HCT116 (cell line): Measurements from ENCODE around the gene SIK3. TPM values are rescaled to one million over a fixed set of nuclear protein-coding genes. Genes with fewer than 3 reads are reported as not detected.

ENCODE experiments used
- ATAC-seq: fragments of 200-7000 bp; cut with Tn5 transposase; 2 replicates; pipeline ENCODE4 v1.9.1; 2020; ENCODE audit warnings: mild to moderate bottlenecking, moderate library complexity
- BruUV-seq: library from RNA; stranded (reverse); fragments of 400-500 nt; replicated peaks from 2 replicates; lab custom pipeline; 2021; lab: Mats Ljungman, UMichigan
- CTCF ChIA-PET: fragments of 300-600 bp; sonication (Branson Sonifier 250); formaldehyde crosslinking; loops from one replicate; lab custom pipeline; 2021; ENCODE audit warnings: antibody characterized with exemption; lab: Charles Lee
- POLR2A ChIA-PET: fragments of 300-600, 350-600 bp; sonication (Branson Sonifier 250); formaldehyde crosslinking; loops from one replicate; lab custom pipeline; 2021; ENCODE audit warnings: antibody characterized with exemption; lab: Charles Lee
- RAD21 ChIA-PET, 2 experiments: fragments of 300-600 bp; sonication (Branson Sonifier 250); formaldehyde crosslinking; loops; one replicate each; lab custom pipeline; 2023; ENCODE audit warnings: low total read pairs in 2 of 2; ENCODE audit not compliant: uncharacterized antibody in 2 of 2, unreplicated experiment in 2 of 2, low non-redundant PET in 1 of 2; lab: Charles Lee
- DNase-seq: peaks from one replicate; pipeline ENCODE4 v3.0.0-alpha.2; 2010; ENCODE audit warnings: low read depth, low spot score
- H2AFZ ChIP-seq: fragments of 200-600 bp; shearing (Covaris generic), sonication (generic); 2 replicates; pipeline ENCODE4 v1.6.1; 2017; ENCODE audit warnings: low read depth, mixed run types, mixed read lengths, antibody characterized with exemption, low read length; ENCODE audit not compliant: poor library complexity, severe bottlenecking
- H3K27ac ChIP-seq: 2 replicates; pipeline ENCODE4 v1.5.1; 2012; ENCODE audit warnings: low read depth, low read length
- H3K27me3 ChIP-seq: fragments of 200-600 bp; sonication (generic); 2 replicates; pipeline ENCODE4 v1.6.1; 2016; ENCODE audit warnings: mixed run types, low read length, mixed read lengths; ENCODE audit not compliant: insufficient read depth
- H3K36me3 ChIP-seq, 2 experiments: fragments of 200-500 bp in 1 of 2; fragments of 200-600 bp in 1 of 2; sonication (Bioruptor generic) in 1 of 2; sonication (generic) in 1 of 2; 2 replicates each; pipeline versions ENCODE4 v1.5.1 to v1.6.1; 2014 to 2016; ENCODE audit warnings: low read length in 2 of 2, inconsistent platforms in 1 of 2, mixed read lengths in 1 of 2, mixed run types in 1 of 2; ENCODE audit not compliant: insufficient read depth in 2 of 2, control insufficient read depth in 1 of 2
- H3K4me1 ChIP-seq, 2 experiments: fragments of 200-600 bp in 1 of 2; sonication (generic) in 1 of 2; 2 replicates each; pipeline versions ENCODE4 v1.5.1 to v1.6.1; 2012 to 2017; ENCODE audit warnings: low read length in 2 of 2, inconsistent platforms in 1 of 2, mild to moderate bottlenecking in 1 of 2, mixed read lengths in 1 of 2, mixed run types in 1 of 2, moderate library complexity in 1 of 2; ENCODE audit not compliant: insufficient read depth in 2 of 2, control insufficient read depth in 1 of 2
- H3K4me2 ChIP-seq: fragments of 200-600 bp; sonication (generic); 2 replicates; pipeline ENCODE4 v1.6.1; 2017; ENCODE audit warnings: mixed run types, low read length, mixed read lengths
- H3K4me3 ChIP-seq, 2 experiments: fragments of 200-600 bp in 1 of 2; sonication (generic) in 1 of 2; replicated peaks in 1 of 2; 2 replicates each; pipeline ENCODE4 v1.5.1; 2011 to 2016; ENCODE audit warnings: low read length in 2 of 2, control low read depth in 1 of 2, low read depth in 1 of 2, mild to moderate bottlenecking in 1 of 2, mixed read lengths in 1 of 2, mixed run types in 1 of 2
- H3K79me2 ChIP-seq: fragments of 200-600 bp; sonication (generic); 2 replicates; pipeline ENCODE4 v1.6.1; 2017; ENCODE audit warnings: mild to moderate bottlenecking, mixed run types, low read length, moderate library complexity, mixed read lengths; ENCODE audit not compliant: insufficient read depth
- H3K9ac ChIP-seq: fragments of 200-600 bp; sonication (generic); 2 replicates; pipeline ENCODE4 v1.6.1; 2016; ENCODE audit warnings: low read length, mixed read lengths
- H3K9me2 ChIP-seq: fragments of 200-600 bp; sonication (generic), shearing (Covaris generic); 2 replicates; pipeline ENCODE4 v1.6.1; 2017; ENCODE audit warnings: mixed run types, mild to moderate bottlenecking, moderate library complexity; ENCODE audit not compliant: insufficient read depth
- H3K9me3 ChIP-seq, 2 experiments: fragments of 200-500 bp in 1 of 2; fragments of 200-600 bp in 1 of 2; sonication (Bioruptor generic) in 1 of 2; sonication (generic) in 1 of 2; 2 replicates each; pipeline ENCODE4 v1.6.1; 2014 to 2017; ENCODE audit warnings: low read length in 2 of 2, mixed read lengths in 2 of 2, inconsistent platforms in 1 of 2, low read depth in 1 of 2, mild to moderate bottlenecking in 1 of 2, mixed run types in 1 of 2, moderate library complexity in 1 of 2; ENCODE audit not compliant: control insufficient read depth in 1 of 2, insufficient read depth in 1 of 2
- H4K20me1 ChIP-seq: fragments of 200-600 bp; sonication (generic), shearing (Covaris generic); 2 replicates; pipeline ENCODE4 v1.6.1; 2017; ENCODE audit warnings: mixed run types, mild to moderate bottlenecking, moderate library complexity; ENCODE audit not compliant: insufficient read depth
- EGR1 ChIP-seq: IDR thresholded peaks from 2 replicates; pipeline ENCODE4 v1.6.1; 2012; ENCODE audit warnings: low read depth
- FOSL1 ChIP-seq: IDR thresholded peaks from 2 replicates; pipeline ENCODE4 v1.6.1; 2012; ENCODE audit warnings: low read depth
- JUND ChIP-seq: IDR thresholded peaks from 2 replicates; pipeline ENCODE4 v1.6.1; 2012
- SIN3A ChIP-seq: IDR thresholded peaks from 2 replicates; pipeline ENCODE4 v1.6.1; 2012; ENCODE audit warnings: low read depth
- SP1 ChIP-seq: IDR thresholded peaks from 2 replicates; pipeline ENCODE4 v1.6.1; 2012; ENCODE audit warnings: low read depth
- TCF7L2 ChIP-seq: IDR thresholded peaks from 2 replicates; pipeline ENCODE4 v1.7.0; 2011; ENCODE audit warnings: borderline replicate concordance, inconsistent platforms; ENCODE audit not compliant: insufficient read depth, insufficient read length; ENCODE audit errors: extremely low read depth
- intact Hi-C: fragments of 100-400 bp; cut with micrococcal nuclease; formaldehyde crosslinking; loops from 2 replicates; pipeline ENCODE4 v1.10.0; 2022
- total RNA-seq: library from RNA; stranded (reverse); gene quantifications from one replicate; pipeline ENCODE4 v1.2.1, GENCODE V29; 2021; ENCODE audit not compliant: unreplicated experiment
- TF ChIP-seq, protein P1 (sequence below): IDR thresholded peaks from 2 replicates; pipeline ENCODE4 v1.6.1; 2011; ENCODE audit warnings: mild to moderate bottlenecking, low read length, moderate library complexity; ENCODE audit not compliant: insufficient replicate concordance; ENCODE audit errors: extremely low read depth
- TF ChIP-seq, protein P2 (sequence below): IDR thresholded peaks from 2 replicates; pipeline ENCODE4 v1.6.1; 2012; ENCODE audit warnings: low read depth

The SIK3 gene
- total RNA-seq, 1 experiment from 2014 or later, result 21.0 TPM

GRCh38 chr11:117094776-117095175 lies 3.5 kb downstream of the SIK3 start:
- no TSS peak for BruUV-seq
- no peak for ATAC-seq

More at GRCh38 chr11:117094776-117095175, 3.5 kb downstream of the SIK3 start:
- Histone ChIP-seq H2AFZ (no peak overlapping the region), H3K4me3 (no peak overlapping the region), H3K27me3 (no peaks in the 10 kb centered on the region), H3K36me3 (no peaks in the 10 kb centered on the region), H3K9ac (no peak overlapping the region), H3K9me3 (no peaks in the 10 kb centered on the region), H3K9me2 (no peaks in the 10 kb centered on the region), H3K79me2 (peaks cover 78% of the 10 kb centered on the region), H3K4me2 (no peak overlapping the region), H3K4me1 (peaks cover 23 to 50% of the 10 kb centered on the region in 2 experiments), H3K27ac (no peak overlapping the region), H4K20me1 (0 out of 2 replicates have a peak, but pooled peaks cover 2% of the 10 kb centered on the region)
- POLR2A ChIA-PET, result no interaction called here
- CTCF ChIA-PET, result no interaction called here
- no peak for DNase-seq
- RAD21 ChIA-PET, result no interaction called here
- intact Hi-C loops, result no loop called here
- TF ChIP-seq FOSL1 (no peak), SIN3A (no peak), TCF7L2 (no peak), SP1 (no peak), EGR1 (no peak), JUND (no peak)
- TF ChIP-seq, protein P1, sequence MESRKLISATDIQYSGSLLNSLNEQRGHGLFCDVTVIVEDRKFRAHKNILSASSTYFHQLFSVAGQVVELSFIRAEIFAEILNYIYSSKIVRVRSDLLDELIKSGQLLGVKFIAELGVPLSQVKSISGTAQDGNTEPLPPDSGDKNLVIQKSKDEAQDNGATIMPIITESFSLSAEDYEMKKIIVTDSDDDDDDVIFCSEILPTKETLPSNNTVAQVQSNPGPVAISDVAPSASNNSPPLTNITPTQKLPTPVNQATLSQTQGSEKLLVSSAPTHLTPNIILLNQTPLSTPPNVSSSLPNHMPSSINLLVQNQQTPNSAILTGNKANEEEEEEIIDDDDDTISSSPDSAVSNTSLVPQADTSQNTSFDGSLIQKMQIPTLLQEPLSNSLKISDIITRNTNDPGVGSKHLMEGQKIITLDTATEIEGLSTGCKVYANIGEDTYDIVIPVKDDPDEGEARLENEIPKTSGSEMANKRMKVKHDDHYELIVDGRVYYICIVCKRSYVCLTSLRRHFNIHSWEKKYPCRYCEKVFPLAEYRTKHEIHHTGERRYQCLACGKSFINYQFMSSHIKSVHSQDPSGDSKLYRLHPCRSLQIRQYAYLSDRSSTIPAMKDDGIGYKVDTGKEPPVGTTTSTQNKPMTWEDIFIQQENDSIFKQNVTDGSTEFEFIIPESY, result no peak
- TF ChIP-seq, protein P2, sequence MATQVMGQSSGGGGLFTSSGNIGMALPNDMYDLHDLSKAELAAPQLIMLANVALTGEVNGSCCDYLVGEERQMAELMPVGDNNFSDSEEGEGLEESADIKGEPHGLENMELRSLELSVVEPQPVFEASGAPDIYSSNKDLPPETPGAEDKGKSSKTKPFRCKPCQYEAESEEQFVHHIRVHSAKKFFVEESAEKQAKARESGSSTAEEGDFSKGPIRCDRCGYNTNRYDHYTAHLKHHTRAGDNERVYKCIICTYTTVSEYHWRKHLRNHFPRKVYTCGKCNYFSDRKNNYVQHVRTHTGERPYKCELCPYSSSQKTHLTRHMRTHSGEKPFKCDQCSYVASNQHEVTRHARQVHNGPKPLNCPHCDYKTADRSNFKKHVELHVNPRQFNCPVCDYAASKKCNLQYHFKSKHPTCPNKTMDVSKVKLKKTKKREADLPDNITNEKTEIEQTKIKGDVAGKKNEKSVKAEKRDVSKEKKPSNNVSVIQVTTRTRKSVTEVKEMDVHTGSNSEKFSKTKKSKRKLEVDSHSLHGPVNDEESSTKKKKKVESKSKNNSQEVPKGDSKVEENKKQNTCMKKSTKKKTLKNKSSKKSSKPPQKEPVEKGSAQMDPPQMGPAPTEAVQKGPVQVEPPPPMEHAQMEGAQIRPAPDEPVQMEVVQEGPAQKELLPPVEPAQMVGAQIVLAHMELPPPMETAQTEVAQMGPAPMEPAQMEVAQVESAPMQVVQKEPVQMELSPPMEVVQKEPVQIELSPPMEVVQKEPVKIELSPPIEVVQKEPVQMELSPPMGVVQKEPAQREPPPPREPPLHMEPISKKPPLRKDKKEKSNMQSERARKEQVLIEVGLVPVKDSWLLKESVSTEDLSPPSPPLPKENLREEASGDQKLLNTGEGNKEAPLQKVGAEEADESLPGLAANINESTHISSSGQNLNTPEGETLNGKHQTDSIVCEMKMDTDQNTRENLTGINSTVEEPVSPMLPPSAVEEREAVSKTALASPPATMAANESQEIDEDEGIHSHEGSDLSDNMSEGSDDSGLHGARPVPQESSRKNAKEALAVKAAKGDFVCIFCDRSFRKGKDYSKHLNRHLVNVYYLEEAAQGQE, result no peak
